ENCODE data around the gene LRRC55. TPM values are rescaled to one million over a fixed set of nuclear protein-coding genes. Genes with fewer than 3 reads are reported as not detected.

Gene LRRC55, protein sequence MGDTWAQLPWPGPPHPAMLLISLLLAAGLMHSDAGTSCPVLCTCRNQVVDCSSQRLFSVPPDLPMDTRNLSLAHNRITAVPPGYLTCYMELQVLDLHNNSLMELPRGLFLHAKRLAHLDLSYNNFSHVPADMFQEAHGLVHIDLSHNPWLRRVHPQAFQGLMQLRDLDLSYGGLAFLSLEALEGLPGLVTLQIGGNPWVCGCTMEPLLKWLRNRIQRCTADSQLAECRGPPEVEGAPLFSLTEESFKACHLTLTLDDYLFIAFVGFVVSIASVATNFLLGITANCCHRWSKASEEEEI
- not detected for total RNA-seq (2021; ENCODE audit: unreplicated experiment)
- polyA plus RNA-seq (2012; ENCODE audit: insufficient read length) = not detected
- Bru-seq, nascent RNA = percentile 8 among the genes with signal in this experiment
- not detected for BruChase-seq, experiment 1, labeled RNA remaining after a 2-hour chase
- not detected for BruChase-seq, experiment 2, labeled RNA remaining after a 6-hour chase
- long read RNA-seq = 0 reads

DNA sequence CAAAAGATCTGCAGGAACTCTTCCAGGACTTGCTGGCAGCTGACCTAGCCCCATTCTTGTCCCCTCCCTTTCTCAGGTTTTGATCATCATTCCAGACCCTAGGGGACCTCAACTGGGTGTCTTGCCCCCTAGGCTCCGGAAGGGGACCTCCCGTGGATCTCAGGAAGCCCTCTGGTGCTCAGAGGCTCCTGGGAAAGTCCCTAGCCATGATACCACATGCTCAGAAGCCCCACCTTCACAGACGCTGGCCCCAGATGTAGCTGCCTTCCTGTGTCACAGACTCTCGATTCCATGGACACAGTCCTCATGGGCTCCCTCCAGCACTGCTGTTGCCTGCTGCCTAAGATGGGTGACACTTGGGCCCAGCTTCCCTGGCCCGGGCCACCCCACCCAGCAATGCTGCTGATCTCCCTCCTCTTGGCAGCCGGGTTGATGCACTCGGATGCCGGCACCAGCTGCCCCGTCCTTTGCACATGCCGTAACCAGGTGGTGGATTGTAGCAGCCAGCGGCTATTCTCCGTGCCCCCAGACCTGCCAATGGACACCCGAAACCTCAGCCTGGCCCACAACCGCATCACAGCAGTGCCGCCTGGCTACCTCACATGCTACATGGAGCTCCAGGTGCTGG, at the start of gene LRRC55:
Gene LRRC55 (plus strand): TSS at position 276 of the 628 bp plus-strand sequence. CDS start 70 bp downstream, at position 346.
- DNase-seq (ENCODE audit: low read depth, low spot score) (no peak), ATAC-seq (no peak)
- ChIA-PET CTCF (no interaction called here), POLR2A (no interaction called here)
- Histone ChIP-seq H3K4me3 (ENCODE audit: low read depth in 2 of 2, low read length in 2 of 2) (no peak within 1 kb of the TSS), H3K27ac (ENCODE audit: low read length) (no peak within 1 kb of the TSS), H3K4me1 (ENCODE audit: control insufficient read depth, insufficient read depth, low read length) (no peaks in the 10 kb centered on the region), H3K36me3 (ENCODE audit: control insufficient read depth, insufficient read depth, low read length) (no peaks in the 10 kb centered on the region), H3K27me3 (ENCODE audit: control insufficient read depth, insufficient read depth, low read length) (peaks cover 4% of the 10 kb centered on the region; the same call in 1 of the 2 replicates), H3K9me3 (ENCODE audit: control insufficient read depth, insufficient read depth, low read depth, low read length) (no peaks in the 10 kb centered on the region)
- BruUV-seq (replicated peaks) = no TSS peak
- no peak for TF ChIP-seq SIN3A (IDR thresholded peaks at IDR 0.05; ENCODE audit: borderline replicate concordance, insufficient read depth, low read depth, low read length)
- TF ChIP-seq, protein P1, sequence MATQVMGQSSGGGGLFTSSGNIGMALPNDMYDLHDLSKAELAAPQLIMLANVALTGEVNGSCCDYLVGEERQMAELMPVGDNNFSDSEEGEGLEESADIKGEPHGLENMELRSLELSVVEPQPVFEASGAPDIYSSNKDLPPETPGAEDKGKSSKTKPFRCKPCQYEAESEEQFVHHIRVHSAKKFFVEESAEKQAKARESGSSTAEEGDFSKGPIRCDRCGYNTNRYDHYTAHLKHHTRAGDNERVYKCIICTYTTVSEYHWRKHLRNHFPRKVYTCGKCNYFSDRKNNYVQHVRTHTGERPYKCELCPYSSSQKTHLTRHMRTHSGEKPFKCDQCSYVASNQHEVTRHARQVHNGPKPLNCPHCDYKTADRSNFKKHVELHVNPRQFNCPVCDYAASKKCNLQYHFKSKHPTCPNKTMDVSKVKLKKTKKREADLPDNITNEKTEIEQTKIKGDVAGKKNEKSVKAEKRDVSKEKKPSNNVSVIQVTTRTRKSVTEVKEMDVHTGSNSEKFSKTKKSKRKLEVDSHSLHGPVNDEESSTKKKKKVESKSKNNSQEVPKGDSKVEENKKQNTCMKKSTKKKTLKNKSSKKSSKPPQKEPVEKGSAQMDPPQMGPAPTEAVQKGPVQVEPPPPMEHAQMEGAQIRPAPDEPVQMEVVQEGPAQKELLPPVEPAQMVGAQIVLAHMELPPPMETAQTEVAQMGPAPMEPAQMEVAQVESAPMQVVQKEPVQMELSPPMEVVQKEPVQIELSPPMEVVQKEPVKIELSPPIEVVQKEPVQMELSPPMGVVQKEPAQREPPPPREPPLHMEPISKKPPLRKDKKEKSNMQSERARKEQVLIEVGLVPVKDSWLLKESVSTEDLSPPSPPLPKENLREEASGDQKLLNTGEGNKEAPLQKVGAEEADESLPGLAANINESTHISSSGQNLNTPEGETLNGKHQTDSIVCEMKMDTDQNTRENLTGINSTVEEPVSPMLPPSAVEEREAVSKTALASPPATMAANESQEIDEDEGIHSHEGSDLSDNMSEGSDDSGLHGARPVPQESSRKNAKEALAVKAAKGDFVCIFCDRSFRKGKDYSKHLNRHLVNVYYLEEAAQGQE (IDR thresholded peaks at IDR 0.05; ENCODE audit: insufficient read depth in 1 of 2, low read depth in 2 of 2, low read length in 1 of 2) = no peak
- no peak for TF ChIP-seq POLR2AphosphoS5 (IDR thresholded peaks at IDR 0.05; ENCODE audit: low read depth, low read length)
- TF ChIP-seq TCF7L2 (IDR thresholded peaks at IDR 0.05; ENCODE audit: low read depth, low read length) = no peak
- TF ChIP-seq, protein P2, sequence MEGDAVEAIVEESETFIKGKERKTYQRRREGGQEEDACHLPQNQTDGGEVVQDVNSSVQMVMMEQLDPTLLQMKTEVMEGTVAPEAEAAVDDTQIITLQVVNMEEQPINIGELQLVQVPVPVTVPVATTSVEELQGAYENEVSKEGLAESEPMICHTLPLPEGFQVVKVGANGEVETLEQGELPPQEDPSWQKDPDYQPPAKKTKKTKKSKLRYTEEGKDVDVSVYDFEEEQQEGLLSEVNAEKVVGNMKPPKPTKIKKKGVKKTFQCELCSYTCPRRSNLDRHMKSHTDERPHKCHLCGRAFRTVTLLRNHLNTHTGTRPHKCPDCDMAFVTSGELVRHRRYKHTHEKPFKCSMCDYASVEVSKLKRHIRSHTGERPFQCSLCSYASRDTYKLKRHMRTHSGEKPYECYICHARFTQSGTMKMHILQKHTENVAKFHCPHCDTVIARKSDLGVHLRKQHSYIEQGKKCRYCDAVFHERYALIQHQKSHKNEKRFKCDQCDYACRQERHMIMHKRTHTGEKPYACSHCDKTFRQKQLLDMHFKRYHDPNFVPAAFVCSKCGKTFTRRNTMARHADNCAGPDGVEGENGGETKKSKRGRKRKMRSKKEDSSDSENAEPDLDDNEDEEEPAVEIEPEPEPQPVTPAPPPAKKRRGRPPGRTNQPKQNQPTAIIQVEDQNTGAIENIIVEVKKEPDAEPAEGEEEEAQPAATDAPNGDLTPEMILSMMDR (IDR thresholded peaks at IDR 0.05) = no peak
- in situ Hi-C loops (cut with HindIII; ENCODE audit: low pct_unique_long_range_greater_than_20kb, low sequenced_read_pairs) = no loop called here
- intact Hi-C loops (cut with micrococcal nuclease; ENCODE audit: unreplicated experiment) = no loop called here

DNA sequence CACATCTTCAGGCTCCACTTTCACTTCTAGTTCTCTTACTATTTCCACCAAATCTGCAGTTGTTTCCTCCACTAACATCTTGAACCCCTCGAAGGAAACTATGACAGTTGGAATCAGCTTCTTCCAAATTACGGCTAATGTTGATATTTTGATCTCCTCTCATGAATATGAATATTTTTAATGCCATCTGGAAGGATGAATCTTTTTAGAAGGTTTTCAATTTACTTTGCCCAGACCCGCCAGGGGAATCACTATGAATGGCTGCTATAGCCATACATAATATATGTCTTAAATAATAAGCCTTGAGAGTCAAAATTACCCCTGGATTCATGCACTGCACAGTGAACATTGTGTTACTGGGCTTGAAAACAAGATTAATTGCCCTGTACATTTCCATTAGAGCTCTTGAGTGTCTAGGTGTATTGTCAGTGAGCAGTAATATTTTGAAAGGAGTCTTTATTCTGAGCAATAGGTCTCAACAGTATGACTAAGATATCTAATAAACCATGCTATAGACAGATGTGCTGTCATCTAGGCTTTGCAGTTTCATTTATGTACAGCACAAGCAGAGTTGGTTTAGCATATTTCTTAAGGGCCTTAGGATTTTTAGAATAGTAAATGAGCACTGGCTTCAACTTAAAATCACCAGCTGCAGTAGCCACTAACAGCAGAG, 48.3 kb upstream of the LRRC55 start:
- no TSS peak for BruUV-seq (replicated peaks)
- Histone ChIP-seq H3K36me3 (ENCODE audit: control insufficient read depth, insufficient read depth, low read length) (no peaks in the 10 kb centered on the region), H3K27ac (ENCODE audit: low read length) (no peak overlapping the region), H3K27me3 (ENCODE audit: control insufficient read depth, insufficient read depth, low read length) (peaks cover 2% of the 10 kb centered on the region; the same call in 1 of the 2 replicates), H3K4me1 (ENCODE audit: control insufficient read depth, insufficient read depth, low read length) (no peaks in the 10 kb centered on the region), H3K9me3 (ENCODE audit: control insufficient read depth, insufficient read depth, low read depth, low read length) (no peaks in the 10 kb centered on the region), H3K4me3 (ENCODE audit: low read depth in 2 of 2, low read length in 2 of 2) (no peak overlapping the region)
- DNase-seq (ENCODE audit: low read depth, low spot score) (no peak), ATAC-seq (no peak)
- intact Hi-C loops (cut with micrococcal nuclease; ENCODE audit: unreplicated experiment) (no loop called here), in situ Hi-C loops (cut with HindIII; ENCODE audit: low pct_unique_long_range_greater_than_20kb, low sequenced_read_pairs) (loop anchor here (10.0 kb wide), 1 partner anchor 289 kb away; no protein-coding TSS in a partner anchor)
- TF ChIP-seq POLR2AphosphoS5 (IDR thresholded peaks at IDR 0.05; ENCODE audit: low read depth, low read length) = no peak
- no peak for TF ChIP-seq TCF7L2 (IDR thresholded peaks at IDR 0.05; ENCODE audit: low read depth, low read length)
- TF ChIP-seq, protein P1 (IDR thresholded peaks at IDR 0.05; ENCODE audit: insufficient read depth in 1 of 2, low read depth in 2 of 2, low read length in 1 of 2) = no peak
- TF ChIP-seq SIN3A (IDR thresholded peaks at IDR 0.05; ENCODE audit: borderline replicate concordance, insufficient read depth, low read depth, low read length) = no peak
- TF ChIP-seq, protein P2 (IDR thresholded peaks at IDR 0.05) = no peak
- CTCF ChIA-PET = no interaction called here
- POLR2A ChIA-PET = no interaction called here
